ENCODE results near the gene MAST3. TPM values are rescaled to one million over a fixed set of nuclear protein-coding genes. Genes with fewer than 3 reads are reported as not detected.

The MAST3 gene
- total and polyA plus RNA-seq, 2 of the 8 experiments (the other 6 are each of a cell fraction or from before 2014, with no cell fraction given) = 3.4 to 9.0 TPM

- Histone ChIP-seq H4K91ac (replicated peaks; ENCODE audit: insufficient read length, low read length) (no peak overlapping the region), H3K9me3 (ENCODE audit: insufficient read depth in 2 of 2, low read depth in 1 of 2, low read length in 1 of 2) (no peaks in the 10 kb centered on the region), H3K4me2 (ENCODE audit: insufficient read depth in 1 of 2, low read depth in 2 of 2, low read length in 2 of 2) (no peak overlapping the region), H4K8ac (ENCODE audit: extremely low read depth, insufficient read depth, low read length) (no peak overlapping the region), H3K23ac (ENCODE audit: insufficient read length) (no peak overlapping the region), H3K27me3 (replicated peaks in 1 of 4; ENCODE audit: control insufficient read depth in 3 of 4, extremely low read depth in 1 of 4, insufficient read depth in 3 of 4, low read length in 3 of 4) (no peaks in the 10 kb centered on the region), H3K79me2 (ENCODE audit: control insufficient read depth in 1 of 2, insufficient read depth in 2 of 2, low read length in 2 of 2) (no peaks in the 10 kb centered on the region), H3K4me1 (replicated peaks in 1 of 4; ENCODE audit: control insufficient read depth in 3 of 4, insufficient read depth in 4 of 4, low read length in 3 of 4) (no peaks in the 10 kb centered on the region), H2BK20ac (ENCODE audit: low read length) (no peak overlapping the region), H3K4ac (replicated peaks; ENCODE audit: insufficient read length, low read depth, low read length) (no peak overlapping the region), H2BK15ac (ENCODE audit: low read length) (no peak overlapping the region), H3K9ac (replicated peaks in 1 of 4; ENCODE audit: extremely low read depth in 1 of 4, low read depth in 3 of 4, low read length in 3 of 4) (no peak overlapping the region), H3K14ac (ENCODE audit: insufficient read length) (no peak overlapping the region), H2AFZ (ENCODE audit: low read length) (no peak overlapping the region), H2AK5ac (ENCODE audit: low read depth, low read length) (no peak overlapping the region), H3K23me2 (ENCODE audit: low read depth, low read length) (no peaks in the 10 kb centered on the region), H4K20me1 (replicated peaks in 1 of 2; ENCODE audit: control insufficient read depth in 1 of 2, insufficient read depth in 2 of 2, low read length in 2 of 2) (no peaks in the 10 kb centered on the region), H2BK12ac (ENCODE audit: low read depth, low read length) (no peak overlapping the region), H4K5ac (ENCODE audit: insufficient read length, low read depth, low read length) (no peak overlapping the region), H2BK5ac (ENCODE audit: low read depth, low read length) (no peak overlapping the region), H3K4me3 (ENCODE audit: extremely low read depth in 1 of 4, insufficient read depth in 2 of 4, low read depth in 3 of 4, low read length in 4 of 4) (no peak overlapping the region), H3K56ac (replicated peaks; ENCODE audit: insufficient read length, low read depth, low read length) (no peak overlapping the region), H2BK120ac (replicated peaks; ENCODE audit: low read depth, low read length) (no peak overlapping the region), H3K79me1 (ENCODE audit: low read depth, low read length) (no peaks in the 10 kb centered on the region), H3K36me3 (ENCODE audit: control insufficient read depth in 2 of 4, insufficient read depth in 4 of 4, low read length in 3 of 4) (no peaks in the 10 kb centered on the region), H3K18ac (ENCODE audit: extremely low read depth, low read length) (no peak overlapping the region), H3K27ac (ENCODE audit: low read depth, low read length) (no peak overlapping the region)
- POLR2A ChIA-PET (ENCODE audit: partially characterized antibody) = no interaction called here
- CTCF ChIA-PET (ENCODE audit: partially characterized antibody) = interaction anchor here (0.7 to 1.1 kb wide), 6 partner anchors 9 to 127 kb away, joined by 3 to 4 read pairs (median 3); partner anchors contain the start of gene ARRDC2
- no peak for FAIRE-seq
- 100% methylated on average over 1 of the region's 1 CpG; no CpG with 5 or more reads in 1 of the 2 experiments for WGBS, 2 experiments (ENCODE audit: extremely low coverage in 1 of 2, insufficient coverage in 1 of 2, insufficient read length in 1 of 2, insufficient replicate concordance in 2 of 2, low coverage in 1 of 2, low lambda C conversion rate in 2 of 2, missing lambda C conversion rate in 1 of 2)
- no peak for DNase-seq (ENCODE audit: low read depth in 1 of 2, low spot score in 2 of 2)
- TF ChIP-seq POLR2AphosphoS5 (IDR thresholded peaks at IDR 0.05; ENCODE audit: low read depth, low read length) (no peak), ASH2L (IDR thresholded peaks at IDR 0.05; ENCODE audit: low read length) (no peak), NRF1 (IDR thresholded peaks at IDR 0.05; ENCODE audit: low read depth, low read length) (no peak), RFX5 (IDR thresholded peaks at IDR 0.05; ENCODE audit: borderline replicate concordance, low read depth, low read length) (no peak), CREB1 (IDR thresholded peaks at IDR 0.05) (no peak), NANOG (IDR thresholded peaks at IDR 0.05; ENCODE audit: insufficient read depth, low read depth, low read length, poor library complexity, severe bottlenecking) (no peak), SP1 (IDR thresholded peaks at IDR 0.05; ENCODE audit: low read depth, low read length) (no peak), SIRT6 (IDR thresholded peaks at IDR 0.05; ENCODE audit: low read length) (no peak), SIX5 (IDR thresholded peaks at IDR 0.05; ENCODE audit: low read depth, low read length) (no peak), TEAD4 (IDR thresholded peaks at IDR 0.05; ENCODE audit: low read depth, low read length) (no peak), EZH2 (IDR thresholded peaks at IDR 0.05; ENCODE audit: low read depth, low read length, severe bottlenecking) (no peak), ATF3 (IDR thresholded peaks at IDR 0.05; ENCODE audit: insufficient read depth, low read depth, low read length) (no peak), JUN (IDR thresholded peaks at IDR 0.05; ENCODE audit: low read depth, low read length) (no peak), SAP30 (IDR thresholded peaks at IDR 0.05; ENCODE audit: insufficient read depth, insufficient replicate concordance, low read length) (no peak)
- TF ChIP-seq, protein P1, sequence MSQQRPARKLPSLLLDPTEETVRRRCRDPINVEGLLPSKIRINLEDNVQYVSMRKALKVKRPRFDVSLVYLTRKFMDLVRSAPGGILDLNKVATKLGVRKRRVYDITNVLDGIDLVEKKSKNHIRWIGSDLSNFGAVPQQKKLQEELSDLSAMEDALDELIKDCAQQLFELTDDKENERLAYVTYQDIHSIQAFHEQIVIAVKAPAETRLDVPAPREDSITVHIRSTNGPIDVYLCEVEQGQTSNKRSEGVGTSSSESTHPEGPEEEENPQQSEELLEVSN (IDR thresholded peaks at IDR 0.05) = no peak
Observed at GRCh38 chr19:18065173-18065495, 32.4 kb upstream of the MAST3 start.

All from H1 (cell line).